HG02981 (cell line): ENCODE results near the gene TPGS1.

Experiments used
- ATAC-seq: cut with Tn5 transposase; IDR thresholded peaks from one replicate; pipeline ENCODE4 v1.9.1; 2021; ENCODE audit warnings: mild to moderate bottlenecking, moderate library complexity; ENCODE audit not compliant: unreplicated experiment

TPGS1 gene

DNA sequence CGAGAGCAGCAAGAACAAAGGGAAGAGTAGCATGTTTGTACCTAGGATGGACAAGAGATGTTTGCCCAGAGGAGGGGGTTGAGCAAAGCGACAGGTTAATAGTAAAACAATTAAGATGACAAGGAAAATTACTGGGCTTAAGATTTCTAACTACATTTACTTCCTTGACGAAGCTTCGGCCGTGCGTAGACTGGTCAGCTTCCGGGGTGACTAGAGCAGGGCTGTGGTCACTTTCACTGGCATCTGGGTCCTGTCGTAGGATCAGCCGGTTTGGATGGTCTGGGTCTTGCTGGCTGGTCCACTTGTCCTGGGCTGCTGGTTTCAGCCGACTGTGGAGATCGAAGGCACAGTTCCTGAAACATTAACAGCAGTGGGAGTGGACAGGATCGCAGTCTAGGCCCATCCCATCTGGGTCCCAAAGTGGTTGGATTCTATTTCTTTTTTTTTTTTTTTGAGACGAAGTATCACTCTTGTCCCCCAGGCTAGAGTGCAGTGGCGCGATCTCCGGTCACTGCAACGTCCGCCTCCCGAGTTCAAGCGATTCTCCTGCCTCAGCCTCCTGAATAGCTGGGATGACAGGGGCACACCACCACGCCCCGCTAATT lies 60.1 kb downstream of the TPGS1 start:
- ATAC-seq, result no peak
